Dermis blood vessel endothelial cell (primary cell): ENCODE measurements around the gene FRMD4A. TPM values are rescaled to one million over a fixed set of nuclear protein-coding genes. Genes with fewer than 3 reads are reported as not detected.
"Not testable (repeated sequence)": the region's sequence is repeated elsewhere in the genome, so short reads cannot be mapped to it uniquely, and the experiment has no call there.

Source experiments
- DNase-seq: peaks from one replicate; pipeline ENCODE4 v3.0.0; 2010
- total RNA-seq: library from RNA; depleted of rRNA; stranded (reverse); fragments of >200 nt; gene quantifications from 2 replicates; pipeline ENCODE4 v1.2.3, GENCODE V29; 2014

FRMD4A gene
- total RNA-seq, 1 donor from 2014 or later, result 42.0 TPM

GRCh38 chr10:13830385-13830784, 500.3 kb downstream of the FRMD4A start:
- DNase-seq, result no peak

GRCh38 chr10:13829790-13830189, 500.9 kb downstream of the FRMD4A start:
- no peak for DNase-seq

GRCh38 chr10:13828284-13828683, 502.4 kb downstream of the FRMD4A start:
- DNase-seq, result not testable (repeated sequence)

- no peak for DNase-seq
These were observed 503.5 kb downstream of the FRMD4A start for GRCh38 chr10:13827076-13827797.

- DNase-seq, result no peak
These were observed 506.9 kb downstream of the FRMD4A start for GRCh38 chr10:13823709-13824405.

GRCh38 chr10:13823096-13823708, 507.5 kb downstream of the FRMD4A start:
- DNase-seq, result no peak

- DNase-seq, result no peak
These were observed 508.2 kb downstream of the FRMD4A start for GRCh38 chr10:13822490-13822889.

- DNase-seq, result peak; percentile 46
These were observed 509.8 kb downstream of the FRMD4A start for GRCh38 chr10:13820964-13821337.

GRCh38 chr10:13820119-13820963, 510.4 kb downstream of the FRMD4A start:
- DNase-seq, result peak; percentile 63

- DNase-seq, result peak; percentile 80
These were observed 514.4 kb downstream of the FRMD4A start for GRCh38 chr10:13816195-13816925.

- peak; percentile 66 for DNase-seq
These were observed 515.0 kb downstream of the FRMD4A start for GRCh38 chr10:13815756-13816155.

- DNase-seq, result no peak
These were observed 517.2 kb downstream of the FRMD4A start for GRCh38 chr10:13813550-13813949.

- no peak for DNase-seq
These were observed 517.9 kb downstream of the FRMD4A start for GRCh38 chr10:13812804-13813203.

GRCh38 chr10:13810568-13810967, 520.2 kb downstream of the FRMD4A start:
- DNase-seq, result no peak

- no peak for DNase-seq
These were observed 521.3 kb downstream of the FRMD4A start for GRCh38 chr10:13809427-13809826.

- peak; percentile 80 for DNase-seq
These were observed 522.0 kb downstream of the FRMD4A start for GRCh38 chr10:13808556-13809391.

GRCh38 chr10:13806419-13806818, 524.3 kb downstream of the FRMD4A start:
- no peak for DNase-seq

GRCh38 chr10:13803566-13804554, 526.9 kb downstream of the FRMD4A start:
- no peak for DNase-seq

- DNase-seq, result no peak
These were observed 528.8 kb downstream of the FRMD4A start for GRCh38 chr10:13801907-13802288.
